ENCODE measurements around the gene CLCN7.

DNA sequence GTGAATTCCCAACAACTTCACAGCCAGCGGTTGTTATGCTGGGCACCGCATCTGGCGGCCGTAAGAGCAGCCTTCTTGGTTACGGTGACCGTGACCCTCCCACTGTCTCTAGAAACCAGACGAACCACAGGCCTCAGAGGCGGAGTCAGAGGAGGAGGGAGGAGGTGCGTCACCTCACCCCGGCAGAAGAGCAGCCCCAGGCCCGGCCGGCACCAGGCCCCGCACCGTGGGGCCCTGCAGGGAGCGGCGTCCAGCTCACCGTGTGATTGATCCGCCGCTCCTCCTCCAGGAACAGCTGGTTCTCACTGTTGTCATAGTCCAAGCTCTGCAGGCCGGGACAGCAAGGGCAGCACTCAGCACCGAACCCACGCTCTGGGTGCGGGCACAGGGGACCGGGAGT is 13.7 kb downstream of the CLCN7 start:
- TF ChIP-seq, protein P1, sequence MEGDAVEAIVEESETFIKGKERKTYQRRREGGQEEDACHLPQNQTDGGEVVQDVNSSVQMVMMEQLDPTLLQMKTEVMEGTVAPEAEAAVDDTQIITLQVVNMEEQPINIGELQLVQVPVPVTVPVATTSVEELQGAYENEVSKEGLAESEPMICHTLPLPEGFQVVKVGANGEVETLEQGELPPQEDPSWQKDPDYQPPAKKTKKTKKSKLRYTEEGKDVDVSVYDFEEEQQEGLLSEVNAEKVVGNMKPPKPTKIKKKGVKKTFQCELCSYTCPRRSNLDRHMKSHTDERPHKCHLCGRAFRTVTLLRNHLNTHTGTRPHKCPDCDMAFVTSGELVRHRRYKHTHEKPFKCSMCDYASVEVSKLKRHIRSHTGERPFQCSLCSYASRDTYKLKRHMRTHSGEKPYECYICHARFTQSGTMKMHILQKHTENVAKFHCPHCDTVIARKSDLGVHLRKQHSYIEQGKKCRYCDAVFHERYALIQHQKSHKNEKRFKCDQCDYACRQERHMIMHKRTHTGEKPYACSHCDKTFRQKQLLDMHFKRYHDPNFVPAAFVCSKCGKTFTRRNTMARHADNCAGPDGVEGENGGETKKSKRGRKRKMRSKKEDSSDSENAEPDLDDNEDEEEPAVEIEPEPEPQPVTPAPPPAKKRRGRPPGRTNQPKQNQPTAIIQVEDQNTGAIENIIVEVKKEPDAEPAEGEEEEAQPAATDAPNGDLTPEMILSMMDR (IDR thresholded peaks at IDR 0.05) = no peak
- TF ChIP-seq EZH2phosphoT487 (IDR thresholded peaks at IDR 0.05) = no peak

Data from neural progenitor cell (in vitro differentiated cells).